ENCODE data around the gene GPC6.

The GPC6 gene

DNA sequence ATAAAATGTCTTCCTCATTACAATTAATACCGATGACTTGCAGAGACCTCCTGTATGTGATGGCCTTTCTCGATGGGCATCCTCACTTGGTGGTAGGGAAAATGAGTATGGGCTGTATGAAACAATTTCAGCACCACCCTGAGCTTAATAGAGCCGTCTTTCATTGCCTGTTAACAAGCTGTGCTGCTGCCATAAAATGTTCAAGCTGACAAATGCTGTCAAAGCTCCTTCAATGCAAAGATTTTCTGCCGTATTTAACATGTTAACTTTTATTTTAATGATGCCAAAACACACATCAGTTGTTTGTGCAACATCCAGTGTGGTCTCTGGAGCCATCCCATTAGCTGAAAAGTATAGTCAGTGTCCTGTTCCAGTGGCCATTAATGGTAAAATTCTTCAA is 110.1 kb downstream of the GPC6 start:
- no peaks in the 10 kb centered on the region for H3K79me2 ChIP-seq (ENCODE audit: insufficient read depth, low read depth)
- no peak overlapping the region for H3K4me2 ChIP-seq
- no peaks in the 10 kb centered on the region for H3K27me3 ChIP-seq (ENCODE audit: insufficient read depth, low read depth)
- H3K9ac ChIP-seq: no peak overlapping the region
- H3K4me1 ChIP-seq (ENCODE audit: low read depth, poor library complexity, severe bottlenecking): no peaks in the 10 kb centered on the region
- TF ChIP-seq, protein P1, sequence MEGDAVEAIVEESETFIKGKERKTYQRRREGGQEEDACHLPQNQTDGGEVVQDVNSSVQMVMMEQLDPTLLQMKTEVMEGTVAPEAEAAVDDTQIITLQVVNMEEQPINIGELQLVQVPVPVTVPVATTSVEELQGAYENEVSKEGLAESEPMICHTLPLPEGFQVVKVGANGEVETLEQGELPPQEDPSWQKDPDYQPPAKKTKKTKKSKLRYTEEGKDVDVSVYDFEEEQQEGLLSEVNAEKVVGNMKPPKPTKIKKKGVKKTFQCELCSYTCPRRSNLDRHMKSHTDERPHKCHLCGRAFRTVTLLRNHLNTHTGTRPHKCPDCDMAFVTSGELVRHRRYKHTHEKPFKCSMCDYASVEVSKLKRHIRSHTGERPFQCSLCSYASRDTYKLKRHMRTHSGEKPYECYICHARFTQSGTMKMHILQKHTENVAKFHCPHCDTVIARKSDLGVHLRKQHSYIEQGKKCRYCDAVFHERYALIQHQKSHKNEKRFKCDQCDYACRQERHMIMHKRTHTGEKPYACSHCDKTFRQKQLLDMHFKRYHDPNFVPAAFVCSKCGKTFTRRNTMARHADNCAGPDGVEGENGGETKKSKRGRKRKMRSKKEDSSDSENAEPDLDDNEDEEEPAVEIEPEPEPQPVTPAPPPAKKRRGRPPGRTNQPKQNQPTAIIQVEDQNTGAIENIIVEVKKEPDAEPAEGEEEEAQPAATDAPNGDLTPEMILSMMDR (conservative IDR thresholded peaks at IDR 0.05; ENCODE audit: low read depth, low read length): no peak
- no peaks in the 10 kb centered on the region for H3K36me3 ChIP-seq (ENCODE audit: insufficient read depth)
- no peak overlapping the region for H3K4me3 ChIP-seq (IDR thresholded peaks at IDR 0.05; ENCODE audit: insufficient read depth, low read depth, low read length)
- H2AFZ ChIP-seq (ENCODE audit: low read depth): no peak overlapping the region
- no peak overlapping the region for H3K27ac ChIP-seq
- no peaks in the 10 kb centered on the region for H4K20me1 ChIP-seq (ENCODE audit: insufficient read depth)

DNA sequence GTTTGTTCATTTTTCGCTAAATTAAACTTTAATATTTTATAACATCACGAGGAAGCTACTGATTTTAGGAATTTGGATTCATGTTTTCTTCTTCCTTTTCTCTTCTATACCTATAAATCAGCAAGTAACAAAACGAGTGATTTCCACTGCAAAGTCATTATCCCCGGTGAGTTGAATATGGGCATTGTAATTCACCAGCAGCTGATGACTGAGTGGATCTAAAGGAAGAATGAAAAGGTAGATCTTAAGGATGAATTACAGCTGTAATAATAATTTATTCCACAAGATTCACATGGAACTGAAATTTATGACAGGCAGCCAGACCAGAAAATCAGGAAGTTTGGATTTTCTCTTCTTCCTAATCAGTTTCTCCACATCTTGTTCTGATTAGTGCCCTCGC is 111.4 kb downstream of the GPC6 start:
- Histone ChIP-seq H3K36me3 (ENCODE audit: insufficient read depth) (no peaks in the 10 kb centered on the region), H3K4me2 (no peak overlapping the region), H3K9ac (no peak overlapping the region), H4K20me1 (ENCODE audit: insufficient read depth) (no peaks in the 10 kb centered on the region), H2AFZ (ENCODE audit: low read depth) (no peak overlapping the region), H3K27me3 (ENCODE audit: insufficient read depth, low read depth) (no peaks in the 10 kb centered on the region), H3K4me1 (ENCODE audit: low read depth, poor library complexity, severe bottlenecking) (no peaks in the 10 kb centered on the region), H3K4me3 (IDR thresholded peaks at IDR 0.05; ENCODE audit: insufficient read depth, low read depth, low read length) (no peak overlapping the region), H3K27ac (no peak overlapping the region), H3K79me2 (ENCODE audit: insufficient read depth, low read depth) (no peaks in the 10 kb centered on the region)
- TF ChIP-seq, protein P1 (conservative IDR thresholded peaks at IDR 0.05; ENCODE audit: low read depth, low read length): no peak

DNA sequence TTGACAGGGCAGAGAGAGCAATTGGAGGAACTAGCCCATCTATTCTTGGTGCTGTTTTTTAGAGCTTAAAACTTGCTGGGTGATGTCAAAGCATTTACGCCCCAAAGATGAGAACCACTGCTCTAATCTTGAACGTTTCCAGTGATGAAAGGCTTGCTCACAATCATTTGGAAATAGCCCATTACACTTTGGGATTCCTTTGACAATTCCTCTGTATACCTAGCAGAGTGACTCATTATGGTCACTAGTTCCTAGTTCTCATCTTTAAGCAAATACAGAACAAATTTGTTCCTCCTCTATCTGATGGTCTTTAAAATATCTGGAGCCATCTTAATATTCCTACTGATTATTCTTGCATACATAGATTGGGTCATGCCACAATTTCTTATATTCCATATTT is 112.3 kb downstream of the GPC6 start:
- H4K20me1 ChIP-seq (ENCODE audit: insufficient read depth): no peaks in the 10 kb centered on the region
- H3K79me2 ChIP-seq (ENCODE audit: insufficient read depth, low read depth): no peaks in the 10 kb centered on the region
- no peaks in the 10 kb centered on the region for H3K4me1 ChIP-seq (ENCODE audit: low read depth, poor library complexity, severe bottlenecking)
- no peaks in the 10 kb centered on the region for H3K36me3 ChIP-seq (ENCODE audit: insufficient read depth)
- no peak overlapping the region for H2AFZ ChIP-seq (ENCODE audit: low read depth)
- no peak overlapping the region for H3K4me2 ChIP-seq
- no peak overlapping the region for H3K4me3 ChIP-seq (IDR thresholded peaks at IDR 0.05; ENCODE audit: insufficient read depth, low read depth, low read length)
- TF ChIP-seq, protein P1 (conservative IDR thresholded peaks at IDR 0.05; ENCODE audit: low read depth, low read length): no peak
- no peak overlapping the region for H3K9ac ChIP-seq
- no peak overlapping the region for H3K27ac ChIP-seq
- H3K27me3 ChIP-seq (ENCODE audit: insufficient read depth, low read depth): no peaks in the 10 kb centered on the region

GRCh38 chr13:93339550-93339949 is 112.9 kb downstream of the GPC6 start:
- H3K79me2 ChIP-seq (ENCODE audit: insufficient read depth, low read depth): no peaks in the 10 kb centered on the region
- H3K27me3 ChIP-seq (ENCODE audit: insufficient read depth, low read depth): no peaks in the 10 kb centered on the region

More at GRCh38 chr13:93339550-93339949, 112.9 kb downstream of the GPC6 start:
- Histone ChIP-seq H4K20me1 (ENCODE audit: insufficient read depth) (no peaks in the 10 kb centered on the region), H3K4me1 (ENCODE audit: low read depth, poor library complexity, severe bottlenecking) (no peaks in the 10 kb centered on the region), H3K36me3 (ENCODE audit: insufficient read depth) (no peaks in the 10 kb centered on the region), H3K9ac (no peak overlapping the region), H2AFZ (ENCODE audit: low read depth) (no peak overlapping the region), H3K4me3 (IDR thresholded peaks at IDR 0.05; ENCODE audit: insufficient read depth, low read depth, low read length) (no peak overlapping the region), H3K4me2 (no peak overlapping the region), H3K27ac (no peak overlapping the region)
- TF ChIP-seq, protein P1 (conservative IDR thresholded peaks at IDR 0.05; ENCODE audit: low read depth, low read length): no peak
